HPDE6-E6E7 (cell line): Measurements from ENCODE around the gene PLA2R1.

Experiments
- DNase-seq: peaks from one replicate; pipeline ENCODE4 v3.0.0; 2011; ENCODE audit warnings: missing footprints; ENCODE audit errors: extremely low spot score

Gene PLA2R1

GRCh38 chr2:159933727-159934049 lies 128.7 kb downstream of the PLA2R1 start:
- no peak for DNase-seq

- DNase-seq: no peak
Observed at GRCh38 chr2:159933040-159933726, 129.2 kb downstream of the PLA2R1 start.

GRCh38 chr2:159926695-159927094 lies 135.7 kb downstream of the PLA2R1 start:
- no peak for DNase-seq

GRCh38 chr2:159925975-159926374 lies 136.4 kb downstream of the PLA2R1 start:
- no peak for DNase-seq

- no peak for DNase-seq
Observed at GRCh38 chr2:159922563-159922962, 139.9 kb downstream of the PLA2R1 start.

- DNase-seq: peak; percentile 42
Observed at GRCh38 chr2:159921752-159922404, 140.5 kb downstream of the PLA2R1 start.

- DNase-seq: no peak
Observed at GRCh38 chr2:159916511-159916910, 145.9 kb downstream of the PLA2R1 start.

- no peak for DNase-seq
Observed at GRCh38 chr2:159913900-159914299, 148.5 kb downstream of the PLA2R1 start.

- no peak for DNase-seq
Observed at GRCh38 chr2:159912580-159912979, 149.8 kb downstream of the PLA2R1 start.

GRCh38 chr2:159910951-159911350 lies 151.5 kb downstream of the PLA2R1 start:
- no peak for DNase-seq

- DNase-seq: no peak
Observed at GRCh38 chr2:159908623-159909022, 153.8 kb downstream of the PLA2R1 start.

- no peak for DNase-seq
Observed at GRCh38 chr2:159907909-159908308, 154.5 kb downstream of the PLA2R1 start.

GRCh38 chr2:159905926-159906714 lies 156.3 kb downstream of the PLA2R1 start:
- DNase-seq: no peak

GRCh38 chr2:159904959-159905305 lies 157.5 kb downstream of the PLA2R1 start:
- DNase-seq: peak; percentile 52

- DNase-seq: peak; percentile 84
Observed at GRCh38 chr2:159904127-159904958, 158.1 kb downstream of the PLA2R1 start, which contains the start of gene LY75. LY75 (minus strand) TSS chr2:159904756.

GRCh38 chr2:159903443-159904126 lies 158.8 kb downstream of the PLA2R1 start:
- peak; percentile 35 for DNase-seq

GRCh38 chr2:159902722-159903121 lies 159.7 kb downstream of the PLA2R1 start:
- DNase-seq: no peak

GRCh38 chr2:159900343-159900742 lies 162.1 kb downstream of the PLA2R1 start:
- no peak for DNase-seq

GRCh38 chr2:159898441-159898840 lies 164.0 kb downstream of the PLA2R1 start:
- DNase-seq: no peak

GRCh38 chr2:159897720-159898119 lies 164.7 kb downstream of the PLA2R1 start:
- no peak for DNase-seq

- no peak for DNase-seq
Observed at GRCh38 chr2:159897081-159897480, 165.3 kb downstream of the PLA2R1 start.
